ENCODE results near the gene PROC.

PROC gene

GRCh38 chr2:127415593-127416505, 2.4 kb upstream of the PROC start:
- no peak overlapping the region for H3K27ac Mint-ChIP-seq
- peaks cover 1% of the 10 kb centered on the region for H3K27me3 Mint-ChIP-seq
- H3K36me3 Mint-ChIP-seq = peaks cover 4% of the 10 kb centered on the region
- no peaks in the 10 kb centered on the region for H3K9me3 Mint-ChIP-seq (ENCODE audit: low read depth)
- peaks cover 29% of the 10 kb centered on the region for H3K4me1 Mint-ChIP-seq (ENCODE audit: low read depth)
- H3K4me3 Mint-ChIP-seq = peak overlapping the region; percentile 80

- Mint-ChIP-seq H3K27ac (no peak overlapping the region), H3K9me3 (ENCODE audit: low read depth) (no peaks in the 10 kb centered on the region), H3K36me3 (peaks cover 4% of the 10 kb centered on the region), H3K4me3 (peak overlapping the region; percentile 80), H3K27me3 (peaks cover 6% of the 10 kb centered on the region), H3K4me1 (ENCODE audit: low read depth) (peaks cover 22% of the 10 kb centered on the region)
Measured at GRCh38 chr2:127416506-127417001, 1.7 kb upstream of the PROC start.

DNA sequence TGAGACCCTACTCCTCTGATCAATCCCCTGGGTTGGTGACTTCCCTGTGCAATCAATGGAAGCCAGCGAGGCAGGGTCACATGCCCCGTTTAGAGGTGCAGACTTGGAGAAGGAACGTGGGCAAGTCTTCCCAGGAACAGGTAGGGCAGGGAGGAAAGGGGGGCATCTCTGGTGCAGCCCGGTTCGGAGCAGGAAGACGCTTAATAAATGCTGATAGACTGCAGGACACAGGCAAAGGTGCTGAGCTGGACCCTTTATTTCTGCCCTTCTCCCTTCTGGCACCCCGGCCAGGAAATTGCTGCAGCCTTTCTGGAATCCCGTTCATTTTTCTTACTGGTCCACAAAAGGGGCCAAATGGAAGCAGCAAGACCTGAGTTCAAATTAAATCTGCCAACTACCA, 821 bp upstream of the PROC start:
- peak overlapping the region; percentile 42 for H3K4me3 Mint-ChIP-seq
- H3K4me1 Mint-ChIP-seq (ENCODE audit: low read depth) = peaks cover 22% of the 10 kb centered on the region
- H3K27me3 Mint-ChIP-seq = peaks cover 12% of the 10 kb centered on the region
- no peak overlapping the region for H3K27ac Mint-ChIP-seq
- peaks cover 4% of the 10 kb centered on the region for H3K36me3 Mint-ChIP-seq
- H3K9me3 Mint-ChIP-seq (ENCODE audit: low read depth) = no peaks in the 10 kb centered on the region

- Mint-ChIP-seq H3K4me3 (no peak overlapping the region), H3K9me3 (ENCODE audit: low read depth) (no peaks in the 10 kb centered on the region), H3K4me1 (ENCODE audit: low read depth) (peaks cover 26% of the 10 kb centered on the region), H3K27ac (no peak overlapping the region), H3K27me3 (peaks cover 17% of the 10 kb centered on the region), H3K36me3 (no peaks in the 10 kb centered on the region)
Measured at GRCh38 chr2:127419112-127419430, 844 bp downstream of the PROC start.

GRCh38 chr2:127419448-127420038, 1.3 kb downstream of the PROC start:
- peaks cover 17% of the 10 kb centered on the region for H3K27me3 Mint-ChIP-seq

DNA sequence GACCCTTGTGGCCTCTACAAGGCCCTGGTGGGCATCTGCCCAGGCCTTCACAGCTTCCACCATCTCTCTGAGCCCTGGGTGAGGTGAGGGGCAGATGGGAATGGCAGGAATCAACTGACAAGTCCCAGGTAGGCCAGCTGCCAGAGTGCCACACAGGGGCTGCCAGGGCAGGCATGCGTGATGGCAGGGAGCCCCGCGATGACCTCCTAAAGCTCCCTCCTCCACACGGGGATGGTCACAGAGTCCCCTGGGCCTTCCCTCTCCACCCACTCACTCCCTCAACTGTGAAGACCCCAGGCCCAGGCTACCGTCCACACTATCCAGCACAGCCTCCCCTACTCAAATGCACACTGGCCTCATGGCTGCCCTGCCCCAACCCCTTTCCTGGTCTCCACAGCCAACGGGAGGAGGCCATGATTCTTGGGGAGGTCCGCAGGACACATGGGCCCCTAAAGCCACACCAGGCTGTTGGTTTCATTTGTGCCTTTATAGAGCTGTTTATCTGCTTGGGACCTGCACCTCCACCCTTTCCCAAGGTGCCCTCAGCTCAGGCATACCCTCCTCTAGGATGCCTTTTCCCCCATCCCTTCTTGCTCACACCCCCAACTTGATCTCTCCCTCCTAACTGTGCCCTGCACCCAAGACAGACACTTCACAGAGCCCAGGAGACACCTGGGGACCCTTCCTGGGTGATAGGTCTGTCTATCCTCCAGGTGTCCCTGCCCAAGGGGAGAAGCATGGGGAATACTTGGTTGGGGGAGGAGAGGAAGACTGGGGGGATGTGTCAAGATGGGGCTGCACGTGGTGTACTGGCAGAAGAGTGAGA, 2.0 kb downstream of the PROC start:
- H3K27ac Mint-ChIP-seq = no peak overlapping the region
- H3K4me3 Mint-ChIP-seq = no peak overlapping the region
- H3K4me1 Mint-ChIP-seq (ENCODE audit: low read depth) = peaks cover 26% of the 10 kb centered on the region
- H3K9me3 Mint-ChIP-seq (ENCODE audit: low read depth) = no peaks in the 10 kb centered on the region
- no peaks in the 10 kb centered on the region for H3K36me3 Mint-ChIP-seq
- H3K27me3 Mint-ChIP-seq = peaks cover 21% of the 10 kb centered on the region

More at GRCh38 chr2:127419448-127420038, 1.3 kb downstream of the PROC start:
- Mint-ChIP-seq H3K9me3 (ENCODE audit: low read depth) (no peaks in the 10 kb centered on the region), H3K4me1 (ENCODE audit: low read depth) (peaks cover 26% of the 10 kb centered on the region), H3K36me3 (no peaks in the 10 kb centered on the region), H3K4me3 (no peak overlapping the region), H3K27ac (no peak overlapping the region)

DNA sequence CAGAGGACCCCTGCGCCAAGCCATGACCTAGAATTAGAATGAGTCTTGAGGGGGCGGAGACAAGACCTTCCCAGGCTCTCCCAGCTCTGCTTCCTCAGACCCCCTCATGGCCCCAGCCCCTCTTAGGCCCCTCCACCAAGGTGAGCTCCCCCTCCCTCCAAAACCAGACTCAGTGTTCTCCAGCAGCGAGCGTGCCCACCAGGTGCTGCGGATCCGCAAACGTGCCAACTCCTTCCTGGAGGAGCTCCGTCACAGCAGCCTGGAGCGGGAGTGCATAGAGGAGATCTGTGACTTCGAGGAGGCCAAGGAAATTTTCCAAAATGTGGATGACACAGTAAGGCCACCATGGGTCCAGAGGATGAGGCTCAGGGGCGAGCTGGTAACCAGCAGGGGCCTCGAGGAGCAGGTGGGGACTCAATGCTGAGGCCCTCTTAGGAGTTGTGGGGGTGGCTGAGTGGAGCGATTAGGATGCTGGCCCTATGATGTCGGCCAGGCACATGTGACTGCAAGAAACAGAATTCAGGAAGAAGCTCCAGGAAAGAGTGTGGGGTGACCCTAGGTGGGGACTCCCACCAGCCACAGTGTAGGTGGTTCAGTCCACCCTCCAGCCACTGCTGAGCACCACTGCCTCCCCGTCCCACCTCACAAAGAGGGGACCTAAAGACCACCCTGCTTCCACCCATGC, 3.0 kb downstream of the PROC start:
- H3K4me3 Mint-ChIP-seq = peak overlapping the region; percentile 20
- H3K27ac Mint-ChIP-seq = no peak overlapping the region
- H3K36me3 Mint-ChIP-seq = no peaks in the 10 kb centered on the region
- H3K9me3 Mint-ChIP-seq (ENCODE audit: low read depth) = no peaks in the 10 kb centered on the region
- peaks cover 28% of the 10 kb centered on the region for H3K27me3 Mint-ChIP-seq
- peaks cover 20% of the 10 kb centered on the region for H3K4me1 Mint-ChIP-seq (ENCODE audit: low read depth)

DNA sequence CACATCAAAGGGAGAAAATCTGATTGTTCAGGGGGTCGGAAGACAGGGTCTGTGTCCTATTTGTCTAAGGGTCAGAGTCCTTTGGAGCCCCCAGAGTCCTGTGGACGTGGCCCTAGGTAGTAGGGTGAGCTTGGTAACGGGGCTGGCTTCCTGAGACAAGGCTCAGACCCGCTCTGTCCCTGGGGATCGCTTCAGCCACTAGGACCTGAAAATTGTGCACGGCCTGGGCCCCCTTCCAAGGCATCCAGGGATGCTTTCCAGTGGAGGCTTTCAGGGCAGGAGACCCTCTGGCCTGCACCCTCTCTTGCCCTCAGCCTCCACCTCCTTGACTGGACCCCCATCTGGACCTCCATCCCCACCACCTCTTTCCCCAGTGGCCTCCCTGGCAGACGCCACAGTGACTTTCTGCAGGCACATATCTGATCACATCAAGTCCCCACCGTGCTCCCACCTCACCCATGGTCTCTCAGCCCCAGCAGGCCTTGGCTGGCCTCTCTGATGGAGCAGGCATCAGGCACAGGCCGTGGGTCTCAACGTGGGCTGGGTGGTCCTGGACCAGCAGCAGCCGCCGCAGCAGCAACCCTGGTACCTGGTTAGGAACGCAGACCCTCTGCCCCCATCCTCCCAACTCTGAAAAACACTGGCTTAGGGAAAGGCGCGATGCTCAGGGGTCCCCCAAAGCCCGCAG, 3.8 kb downstream of the PROC start:
- Mint-ChIP-seq H3K9me3 (ENCODE audit: low read depth) (no peaks in the 10 kb centered on the region), H3K27ac (no peak overlapping the region), H3K36me3 (no peaks in the 10 kb centered on the region), H3K4me1 (ENCODE audit: low read depth) (peaks cover 13% of the 10 kb centered on the region), H3K4me3 (peak overlapping the region; percentile 40), H3K27me3 (peaks cover 28% of the 10 kb centered on the region)

- peaks cover 28% of the 10 kb centered on the region for H3K27me3 Mint-ChIP-seq
- H3K27ac Mint-ChIP-seq = no peak overlapping the region
- H3K9me3 Mint-ChIP-seq (ENCODE audit: low read depth) = no peaks in the 10 kb centered on the region
- peaks cover 10% of the 10 kb centered on the region for H3K4me1 Mint-ChIP-seq (ENCODE audit: low read depth)
- H3K4me3 Mint-ChIP-seq = peak overlapping the region; percentile 46
- H3K36me3 Mint-ChIP-seq = no peaks in the 10 kb centered on the region
Measured at GRCh38 chr2:127422559-127423477, 4.6 kb downstream of the PROC start.

DNA sequence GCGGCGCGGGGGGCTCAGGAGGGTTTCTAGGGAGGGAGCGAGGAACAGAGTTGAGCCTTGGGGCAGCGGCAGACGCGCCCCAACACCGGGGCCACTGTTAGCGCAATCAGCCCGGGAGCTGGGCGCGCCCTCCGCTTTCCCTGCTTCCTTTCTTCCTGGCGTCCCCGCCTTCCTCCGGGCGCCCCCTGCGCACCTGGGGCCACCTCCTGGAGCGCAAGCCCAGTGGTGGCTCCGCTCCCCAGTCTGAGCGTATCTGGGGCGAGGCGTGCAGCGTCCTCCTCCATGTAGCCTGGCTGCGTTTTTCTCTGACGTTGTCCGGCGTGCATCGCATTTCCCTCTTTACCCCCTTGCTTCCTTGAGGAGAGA, 5.2 kb downstream of the PROC start:
- Mint-ChIP-seq H3K9me3 (ENCODE audit: low read depth) (no peaks in the 10 kb centered on the region), H3K4me3 (peak overlapping the region; percentile 5), H3K4me1 (ENCODE audit: low read depth) (peaks cover 10% of the 10 kb centered on the region), H3K36me3 (no peaks in the 10 kb centered on the region), H3K27ac (no peak overlapping the region), H3K27me3 (peaks cover 28% of the 10 kb centered on the region)

DNA sequence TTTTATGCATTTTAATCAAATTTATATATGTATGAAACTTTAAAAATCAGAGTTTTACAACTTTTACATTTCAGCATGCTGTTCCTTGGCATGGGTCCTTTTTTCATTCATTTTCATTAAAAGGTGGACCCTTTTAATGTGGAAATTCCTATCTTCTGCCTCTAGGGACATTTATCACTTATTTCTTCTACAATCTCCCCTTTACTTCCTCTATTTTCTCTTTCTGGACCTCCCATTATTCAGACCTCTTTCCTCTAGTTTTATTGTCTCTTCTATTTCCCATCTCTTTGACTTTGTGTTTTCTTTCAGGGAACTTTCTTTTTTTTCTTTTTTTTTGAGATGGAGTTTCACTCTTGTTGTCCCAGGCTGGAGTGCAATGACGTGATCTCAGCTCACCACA, 5.7 kb downstream of the PROC start:
- H3K36me3 Mint-ChIP-seq = no peaks in the 10 kb centered on the region
- peaks cover 10% of the 10 kb centered on the region for H3K4me1 Mint-ChIP-seq (ENCODE audit: low read depth)
- H3K27ac Mint-ChIP-seq = no peak overlapping the region
- H3K27me3 Mint-ChIP-seq = peaks cover 28% of the 10 kb centered on the region
- H3K4me3 Mint-ChIP-seq = peak overlapping the region; percentile 5
- H3K9me3 Mint-ChIP-seq (ENCODE audit: low read depth) = no peaks in the 10 kb centered on the region

- Mint-ChIP-seq H3K4me1 (ENCODE audit: low read depth) (peaks cover 10% of the 10 kb centered on the region), H3K4me3 (no peak overlapping the region), H3K27ac (no peak overlapping the region), H3K36me3 (no peaks in the 10 kb centered on the region), H3K27me3 (peaks cover 28% of the 10 kb centered on the region), H3K9me3 (ENCODE audit: low read depth) (no peaks in the 10 kb centered on the region)
Measured at GRCh38 chr2:127424598-127425520, 6.6 kb downstream of the PROC start.

Data from activated naive CD8-positive, alpha-beta T cell (primary cell).